NB4 (cell line): ENCODE data around the gene PEPD.

Source experiments
- DNase-seq: peaks from one replicate; pipeline ENCODE4 v3.0.0; 2010; ENCODE audit warnings: low read depth
- H3K4me3 ChIP-seq: one replicate; pipeline ENCODE4 v1.5.1; 2011; ENCODE audit warnings: mild to moderate bottlenecking, low read depth, low read length, moderate library complexity
- CTCF ChIP-seq: IDR thresholded peaks from one replicate; pipeline ENCODE4 v1.5.1; 2012; ENCODE audit warnings: low read depth, low read length
- MAX ChIP-seq: IDR thresholded peaks from 2 replicates; pipeline ENCODE4 v1.6.1; 2011; ENCODE audit warnings: low read depth, low read length
- MYC ChIP-seq: IDR thresholded peaks from 2 replicates; pipeline ENCODE4 v1.6.1; 2011; ENCODE audit warnings: low read depth, low read length
- POLR2A ChIP-seq: IDR thresholded peaks from 2 replicates; pipeline ENCODE4 v1.6.1; 2011; ENCODE audit warnings: mild to moderate bottlenecking; ENCODE audit not compliant: insufficient read length; ENCODE audit errors: extremely low read depth

The PEPD gene

GRCh38 chr19:33440241-33440640, 81.3 kb downstream of the PEPD start:
- DNase-seq, result no peak
- no peak for TF ChIP-seq MYC
- TF ChIP-seq CTCF, result no peak
- TF ChIP-seq MAX, result no peak
- TF ChIP-seq POLR2A, result no peak
- no peak overlapping the region for H3K4me3 ChIP-seq

- H3K4me3 ChIP-seq, result no peak overlapping the region
- no peak for TF ChIP-seq MYC
- no peak for DNase-seq
These were observed 82.4 kb downstream of the PEPD start for GRCh38 chr19:33438987-33439781.

GRCh38 chr19:33437821-33438671, 83.5 kb downstream of the PEPD start:
- no peak overlapping the region for H3K4me3 ChIP-seq
- DNase-seq, result no peak
- TF ChIP-seq POLR2A, result no peak
- peak; percentile 12 for TF ChIP-seq CTCF

- TF ChIP-seq MAX (no peak), CTCF (no peak), POLR2A (no peak), MYC (no peak)
- no peak for DNase-seq
- no peak overlapping the region for H3K4me3 ChIP-seq
These were observed 84.2 kb downstream of the PEPD start for GRCh38 chr19:33437393-33437820.

GRCh38 chr19:33436360-33437345, 84.9 kb downstream of the PEPD start:
- no peak overlapping the region for H3K4me3 ChIP-seq
- no peak for DNase-seq
- no peak for TF ChIP-seq CTCF
- no peak for TF ChIP-seq MAX
- no peak for TF ChIP-seq MYC
- TF ChIP-seq POLR2A, result no peak
